Cerebellar cortex (tissue), 1 donor: ENCODE measurements around the gene AOC1.

Source experiments
- DNase-seq: peaks from one replicate; pipeline ENCODE4 v3.0.0-alpha.2; 2015; ENCODE audit warnings: low spot score

The AOC1 gene

DNA sequence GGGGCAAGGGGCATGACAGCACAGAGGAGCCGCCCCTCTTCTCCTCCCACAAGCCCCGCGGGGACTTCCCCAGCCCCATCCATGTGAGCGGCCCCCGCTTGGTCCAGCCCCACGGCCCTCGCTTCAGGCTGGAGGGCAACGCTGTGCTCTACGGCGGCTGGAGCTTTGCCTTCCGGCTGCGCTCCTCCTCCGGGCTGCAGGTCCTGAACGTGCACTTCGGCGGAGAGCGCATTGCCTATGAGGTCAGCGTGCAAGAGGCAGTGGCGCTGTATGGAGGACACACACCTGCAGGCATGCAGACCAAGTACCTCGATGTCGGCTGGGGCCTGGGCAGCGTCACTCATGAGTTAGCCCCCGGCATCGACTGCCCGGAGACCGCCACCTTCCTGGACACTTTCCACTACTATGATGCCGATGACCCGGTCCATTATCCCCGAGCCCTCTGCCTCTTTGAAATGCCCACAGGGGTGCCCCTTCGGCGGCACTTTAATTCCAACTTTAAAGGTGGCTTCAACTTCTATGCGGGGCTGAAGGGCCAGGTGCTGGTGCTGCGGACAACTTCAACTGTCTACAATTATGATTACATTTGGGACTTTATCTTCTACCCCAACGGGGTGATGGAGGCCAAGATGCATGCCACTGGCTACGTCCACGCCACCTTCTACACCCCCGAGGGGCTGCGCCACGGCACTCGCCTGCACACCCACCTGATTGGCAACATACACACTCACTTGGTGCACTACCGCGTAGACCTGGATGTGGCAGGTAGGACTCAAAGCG is 5.1 kb downstream of the AOC1 start:
- no peak for DNase-seq

DNA sequence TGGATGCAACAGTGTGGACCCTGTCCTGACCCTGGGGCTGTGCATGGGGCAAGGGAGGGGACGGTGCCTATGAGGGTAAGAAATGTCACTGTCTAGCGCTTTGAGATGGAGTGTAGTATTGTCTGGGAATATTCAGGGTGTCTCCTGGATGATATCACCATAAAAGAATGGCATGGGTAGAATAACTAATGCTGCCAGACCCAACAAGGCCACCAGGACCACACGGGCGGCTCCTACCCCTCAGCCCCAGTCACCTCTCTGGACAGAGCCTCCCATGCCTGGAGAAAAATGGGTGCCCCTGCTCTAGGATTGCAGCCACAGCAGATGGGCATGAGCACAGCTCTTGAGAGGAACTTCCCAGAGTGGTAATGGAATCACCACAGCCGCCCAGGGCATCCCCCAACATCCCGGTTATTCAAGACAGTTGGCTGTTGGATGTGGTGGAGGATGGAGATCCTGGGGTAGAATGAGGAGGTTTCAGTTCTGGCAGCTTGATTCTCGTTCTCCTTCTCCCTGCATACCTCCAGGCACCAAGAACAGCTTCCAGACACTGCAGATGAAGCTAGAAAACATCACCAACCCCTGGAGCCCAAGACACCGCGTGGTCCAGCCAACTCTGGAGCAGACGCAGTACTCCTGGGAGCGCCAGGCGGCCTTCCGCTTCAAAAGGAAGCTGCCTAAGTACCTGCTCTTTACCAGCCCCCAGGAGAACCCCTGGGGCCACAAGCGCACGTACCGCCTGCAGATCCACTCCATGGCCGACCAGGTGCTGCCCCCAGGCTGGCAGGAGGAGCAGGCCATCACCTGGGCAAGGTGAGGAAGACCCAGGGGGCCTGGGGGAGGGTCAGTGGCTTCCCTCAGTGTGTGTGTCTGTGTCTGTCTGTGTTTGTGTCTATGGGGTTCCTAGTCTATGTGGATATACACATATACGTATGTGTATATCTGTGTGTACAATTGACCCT is 6.2 kb downstream of the AOC1 start:
- DNase-seq, result no peak

DNA sequence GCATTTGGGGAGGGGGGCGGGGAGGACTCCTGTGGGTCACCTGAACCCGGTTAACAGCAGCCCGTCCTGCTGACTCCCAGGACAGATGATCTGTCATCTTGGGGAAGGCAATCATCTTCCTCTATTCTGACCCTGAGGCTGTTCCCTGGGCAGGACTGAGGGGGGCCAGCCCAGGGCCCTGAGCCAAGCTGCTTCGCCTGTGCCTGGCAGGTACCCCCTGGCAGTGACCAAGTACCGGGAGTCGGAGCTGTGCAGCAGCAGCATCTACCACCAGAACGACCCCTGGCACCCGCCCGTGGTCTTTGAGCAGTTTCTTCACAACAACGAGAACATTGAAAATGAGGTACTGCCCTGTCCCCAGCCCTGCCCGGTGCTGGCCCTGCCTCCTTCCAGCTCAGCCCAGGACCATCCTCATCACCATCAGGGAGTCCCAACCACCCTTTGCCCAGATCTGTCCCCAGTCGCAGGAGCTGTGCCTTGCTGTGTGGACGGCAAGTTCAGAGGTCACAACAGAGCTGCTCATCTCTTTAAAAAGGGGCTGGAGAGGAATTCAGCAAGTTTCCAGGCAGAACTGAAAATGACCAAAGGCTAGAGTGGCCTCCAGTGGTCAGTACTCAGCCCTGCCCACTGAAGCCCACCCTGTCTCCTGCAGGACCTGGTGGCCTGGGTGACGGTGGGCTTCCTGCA is 8.1 kb downstream of the AOC1 start:
- DNase-seq, result no peak

DNA sequence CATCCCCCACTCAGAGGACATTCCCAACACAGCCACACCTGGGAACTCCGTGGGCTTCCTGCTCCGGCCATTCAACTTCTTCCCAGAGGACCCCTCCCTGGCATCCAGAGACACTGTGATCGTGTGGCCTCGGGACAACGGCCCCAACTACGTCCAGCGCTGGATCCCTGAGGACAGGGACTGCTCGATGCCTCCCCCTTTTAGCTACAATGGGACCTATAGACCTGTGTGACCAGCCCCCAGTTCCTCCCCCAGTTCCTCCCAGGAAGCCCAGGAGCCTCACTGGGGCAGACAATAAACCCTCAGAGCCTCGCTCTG is 8.6 kb downstream of the AOC1 start:
- DNase-seq, result no peak

DNA sequence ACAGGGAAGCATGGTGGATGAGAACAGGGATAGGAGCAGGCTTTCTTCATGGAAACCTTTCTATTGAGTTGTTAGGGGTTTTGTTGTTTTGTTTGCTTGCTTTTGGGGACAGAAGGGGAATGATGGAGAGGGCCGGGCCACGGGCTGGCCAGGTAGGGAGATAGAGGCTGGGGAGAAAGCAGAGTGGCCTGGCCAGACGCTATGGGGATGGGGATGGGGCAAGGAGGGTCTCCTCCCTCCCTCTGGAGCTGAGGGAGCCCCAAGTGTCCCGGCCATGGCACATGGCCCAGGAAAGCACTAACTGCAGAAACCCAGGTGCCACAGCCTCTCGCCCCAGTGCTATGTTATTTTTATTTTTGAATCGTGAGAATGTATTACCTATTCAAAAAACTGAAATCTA is 10.0 kb downstream of the AOC1 start:
- no peak for DNase-seq

DNA sequence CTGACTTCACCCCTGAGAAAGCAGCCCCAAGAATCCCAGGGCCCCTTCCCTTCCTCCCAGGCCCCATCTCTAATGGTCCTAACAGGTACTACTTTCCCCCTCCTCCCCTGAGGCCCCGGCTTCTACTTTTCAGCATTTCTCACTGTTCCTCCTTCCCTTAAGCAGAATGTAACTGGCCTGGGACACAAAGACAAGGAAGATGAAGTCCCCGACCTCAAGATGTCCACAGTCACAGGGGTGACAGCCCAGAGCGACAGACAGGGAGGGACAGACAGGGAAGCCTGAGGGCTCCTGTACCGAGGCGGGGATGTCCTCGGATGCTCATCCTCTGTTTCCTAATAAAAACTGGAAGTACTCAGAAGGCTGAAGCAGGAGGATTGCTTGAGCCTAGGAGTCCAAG is 11.6 kb downstream of the AOC1 start:
- DNase-seq, result no peak

DNA sequence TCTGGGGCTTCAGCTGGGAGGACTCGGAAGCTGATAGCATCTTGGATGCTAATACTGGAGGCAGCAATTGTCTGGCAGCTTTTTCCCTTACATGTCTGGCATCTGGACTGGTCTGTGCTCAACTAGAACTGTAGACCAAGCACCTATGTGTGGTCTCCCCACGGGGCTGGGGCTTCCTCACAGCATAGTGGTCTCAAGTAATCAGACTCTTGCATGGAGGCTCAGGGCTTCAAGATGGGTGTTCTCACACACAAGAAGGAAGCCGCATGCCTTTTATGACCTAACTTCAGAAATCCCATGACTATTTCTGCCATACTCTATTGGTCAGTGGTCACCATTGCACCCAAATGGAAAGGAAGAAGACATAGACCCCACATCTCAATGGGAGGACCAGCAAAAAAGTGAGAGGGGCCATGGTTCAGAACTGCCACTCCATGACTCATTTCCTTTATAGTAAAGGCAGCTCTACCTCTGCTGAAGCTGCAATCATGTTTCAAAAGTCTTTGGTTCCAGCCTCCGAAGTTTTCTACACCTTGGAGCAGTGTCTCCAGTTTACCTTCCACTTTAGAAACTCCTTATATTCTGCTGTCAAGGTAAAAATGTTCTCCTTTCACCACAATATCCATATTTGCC is 14.7 kb downstream of the AOC1 start:
- no peak for DNase-seq

DNA sequence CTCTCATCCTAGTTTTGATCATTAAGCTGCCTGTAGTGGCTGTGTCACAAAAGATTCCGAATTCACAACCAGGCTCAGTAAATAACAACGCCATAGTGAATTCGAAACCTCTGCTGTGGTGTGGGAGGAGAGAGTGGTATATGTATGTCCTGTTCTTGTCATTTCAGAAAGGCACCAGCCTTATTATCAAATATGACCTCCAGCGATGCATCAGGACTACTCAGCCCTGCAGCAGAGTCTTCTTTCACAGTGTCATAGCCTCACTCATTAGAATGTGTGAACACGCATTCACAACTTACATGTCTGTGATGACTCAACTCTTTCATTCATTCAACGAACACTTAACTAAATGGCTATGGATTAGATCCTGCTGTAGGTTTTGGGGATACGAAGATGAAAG is 15.3 kb downstream of the AOC1 start:
- DNase-seq, result no peak

DNA sequence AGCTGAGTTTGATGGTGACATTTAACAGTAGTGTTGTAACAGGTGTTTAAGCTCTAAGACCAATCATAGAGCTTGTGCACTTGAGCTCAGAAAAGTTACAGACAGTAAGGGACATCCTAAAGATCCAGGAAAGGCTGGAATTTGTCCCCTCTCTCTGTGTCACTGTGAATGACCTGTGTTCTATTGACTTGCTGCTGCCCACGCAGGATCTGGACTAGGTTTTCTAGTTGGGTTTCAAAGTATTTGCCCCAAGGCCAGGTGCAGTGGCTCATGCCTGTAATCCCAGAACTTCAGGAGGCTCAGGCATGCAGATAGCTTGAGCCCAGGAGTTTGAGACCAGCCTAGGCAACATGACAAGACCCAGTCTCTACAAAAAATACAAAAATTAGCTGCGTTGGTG is 17.1 kb downstream of the AOC1 start:
- no peak for DNase-seq

DNA sequence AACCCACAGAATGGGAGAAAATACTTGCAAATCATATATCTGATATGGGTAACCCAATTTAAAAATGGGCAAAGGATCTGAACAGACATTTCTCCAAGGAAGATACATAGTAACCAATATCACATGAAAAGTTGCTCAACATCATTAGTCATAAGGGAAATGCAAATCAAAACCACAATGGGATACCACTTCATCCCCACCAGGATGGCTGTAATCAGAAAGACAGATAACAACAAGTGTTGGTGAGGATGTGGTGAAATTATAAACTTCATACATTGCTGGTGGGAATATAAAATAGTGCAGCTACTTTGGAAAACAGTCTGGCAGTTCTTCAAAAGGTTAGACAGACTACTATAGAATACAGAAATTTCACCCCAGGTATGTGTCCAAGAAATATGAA is 19.3 kb downstream of the AOC1 start:
- no peak for DNase-seq

DNA sequence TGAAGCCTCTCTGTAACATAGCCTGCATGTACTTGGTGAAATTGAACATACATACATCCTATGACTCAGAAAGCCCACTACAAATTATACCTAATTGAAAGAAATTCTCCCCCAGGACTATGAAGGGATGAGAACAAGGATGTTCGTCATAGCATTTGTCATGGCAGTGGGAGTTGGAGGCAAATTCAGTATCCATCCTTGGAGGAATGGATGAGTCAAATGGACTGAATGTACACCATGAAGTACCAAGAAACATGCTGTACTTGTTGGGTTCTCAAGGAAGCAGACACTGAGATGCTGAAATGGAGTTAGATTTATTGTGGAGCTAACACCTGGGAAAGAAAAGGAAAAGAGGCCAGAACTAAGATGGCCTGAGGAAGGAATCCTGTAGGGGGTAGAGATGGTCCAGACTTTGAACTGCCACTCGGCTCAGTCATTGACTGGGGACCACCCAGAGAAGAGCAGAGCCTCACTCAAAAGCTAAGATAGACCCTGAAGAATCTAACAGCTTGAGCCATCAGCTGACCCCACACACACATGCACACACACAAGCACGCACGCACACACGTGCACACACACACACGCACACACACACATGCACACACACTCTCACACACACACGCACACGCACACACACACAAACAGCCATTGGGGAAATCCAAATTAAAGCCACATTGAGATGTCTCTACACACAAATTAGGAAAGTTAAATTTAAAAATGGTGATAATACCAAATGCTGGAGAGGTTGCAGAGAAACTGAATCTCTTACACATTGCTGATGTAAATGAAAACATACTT is 22.3 kb downstream of the AOC1 start:
- no peak for DNase-seq

DNA sequence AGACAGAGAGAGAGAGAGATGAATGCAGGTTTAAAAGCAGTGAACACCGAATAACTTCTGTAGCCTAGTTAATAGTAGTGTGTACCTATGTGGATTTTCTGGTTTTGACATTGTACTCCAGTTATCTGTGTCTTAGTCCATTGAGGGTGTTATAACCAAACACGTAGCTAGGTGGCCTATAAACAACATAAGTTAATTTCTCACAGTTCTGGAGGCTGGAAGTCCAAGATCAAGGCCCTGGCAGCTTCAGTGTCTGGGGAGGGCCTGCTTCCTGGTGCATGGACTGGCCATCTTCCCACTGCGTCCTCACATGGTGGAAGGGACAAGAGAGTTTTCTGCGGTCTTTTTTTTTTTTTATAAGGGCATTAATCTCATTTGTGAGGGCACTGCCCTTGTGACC is 23.5 kb downstream of the AOC1 start:
- peak; percentile 3 for DNase-seq

DNA sequence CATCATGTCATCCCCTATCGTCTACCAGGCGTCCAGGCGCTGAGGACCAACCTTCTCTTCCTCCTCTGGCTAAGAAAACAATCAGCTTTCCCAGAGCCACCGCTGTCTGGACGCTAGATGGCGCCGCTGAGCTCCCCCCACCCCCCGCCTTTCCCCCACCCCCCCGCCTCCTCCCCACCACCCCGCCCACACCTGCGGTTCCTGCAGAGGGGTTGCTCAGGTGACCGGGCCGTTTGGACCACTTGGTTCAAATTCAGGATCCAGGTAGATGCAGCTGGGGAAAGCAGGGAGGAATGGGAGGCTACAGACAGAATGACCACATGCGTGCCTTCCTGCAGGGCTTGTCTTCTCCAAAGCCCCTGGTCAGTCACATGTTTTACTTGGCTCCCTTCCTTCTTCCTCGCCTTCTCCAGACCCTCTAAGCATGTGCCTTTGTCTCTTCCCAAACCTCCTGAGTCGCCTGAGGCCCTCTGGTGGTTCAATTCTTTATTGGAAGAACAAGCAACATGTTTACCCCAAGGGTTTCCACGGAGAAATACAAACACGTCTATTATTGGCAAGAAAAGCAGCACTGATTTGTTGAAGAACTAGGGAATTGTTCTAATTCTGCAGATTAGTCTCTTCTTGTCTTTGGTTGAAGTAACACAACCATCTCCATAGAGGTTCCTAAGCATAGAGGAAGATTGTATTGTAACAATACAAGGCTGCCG is 24.7 kb downstream of the AOC1 start:
- peak; percentile 84 for DNase-seq

DNA sequence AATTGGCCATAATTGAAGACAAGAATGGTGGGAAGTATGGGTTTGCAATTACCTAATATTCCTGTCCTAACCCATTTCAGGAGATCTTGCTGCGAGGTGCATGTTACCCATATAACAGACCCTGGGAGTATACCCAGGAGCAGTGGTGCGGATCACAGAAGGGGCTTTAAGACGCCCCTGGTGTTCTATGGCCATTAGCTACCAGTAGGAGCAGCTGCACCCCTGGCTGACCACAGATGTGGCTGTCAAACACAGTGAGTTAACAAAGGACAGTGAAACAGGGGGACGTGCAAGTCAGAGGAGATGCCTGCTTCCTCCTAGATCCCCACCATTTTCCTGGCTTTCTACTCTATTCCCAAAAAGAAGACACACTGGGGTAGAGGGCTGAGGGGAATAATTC is 25.2 kb downstream of the AOC1 start:
- DNase-seq, result no peak

DNA sequence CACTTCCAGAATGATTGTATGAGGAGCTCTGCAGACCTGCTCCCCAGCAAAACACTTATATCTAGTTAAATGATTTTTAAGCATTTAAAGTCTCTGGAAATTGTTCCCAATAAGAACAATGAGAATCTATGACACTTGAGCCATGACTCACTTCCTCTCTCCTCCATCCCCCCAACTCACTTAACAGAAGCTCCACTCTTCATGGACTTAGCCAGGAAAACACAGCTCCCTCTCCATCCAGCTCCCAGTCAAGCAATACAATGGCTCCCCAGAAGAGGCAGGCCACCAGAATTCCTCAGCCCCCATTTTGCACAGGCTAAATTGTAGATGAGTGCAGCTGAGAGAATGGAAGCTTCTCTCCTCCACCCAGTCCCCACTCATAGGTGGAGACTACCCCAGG is 27.0 kb downstream of the AOC1 start:
- DNase-seq, result no peak

DNA sequence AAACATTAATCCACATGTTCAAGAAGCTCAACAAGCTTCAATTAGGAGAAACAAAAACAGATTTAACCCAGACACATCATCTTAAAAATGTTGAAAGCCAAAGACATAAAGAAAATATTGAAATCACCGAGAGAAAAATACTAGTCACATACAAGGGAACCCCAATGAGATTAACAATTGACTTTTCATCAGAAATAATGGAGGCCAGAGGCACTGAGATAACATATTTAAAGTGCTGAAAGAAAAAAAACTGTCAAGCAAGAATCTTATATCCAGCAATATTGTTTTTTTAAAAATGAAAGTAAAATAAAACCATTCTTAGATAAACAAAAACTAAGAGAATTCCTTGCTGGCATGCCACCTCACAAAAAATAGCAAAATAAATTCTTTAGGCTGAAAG is 28.9 kb downstream of the AOC1 start:
- no peak for DNase-seq

DNA sequence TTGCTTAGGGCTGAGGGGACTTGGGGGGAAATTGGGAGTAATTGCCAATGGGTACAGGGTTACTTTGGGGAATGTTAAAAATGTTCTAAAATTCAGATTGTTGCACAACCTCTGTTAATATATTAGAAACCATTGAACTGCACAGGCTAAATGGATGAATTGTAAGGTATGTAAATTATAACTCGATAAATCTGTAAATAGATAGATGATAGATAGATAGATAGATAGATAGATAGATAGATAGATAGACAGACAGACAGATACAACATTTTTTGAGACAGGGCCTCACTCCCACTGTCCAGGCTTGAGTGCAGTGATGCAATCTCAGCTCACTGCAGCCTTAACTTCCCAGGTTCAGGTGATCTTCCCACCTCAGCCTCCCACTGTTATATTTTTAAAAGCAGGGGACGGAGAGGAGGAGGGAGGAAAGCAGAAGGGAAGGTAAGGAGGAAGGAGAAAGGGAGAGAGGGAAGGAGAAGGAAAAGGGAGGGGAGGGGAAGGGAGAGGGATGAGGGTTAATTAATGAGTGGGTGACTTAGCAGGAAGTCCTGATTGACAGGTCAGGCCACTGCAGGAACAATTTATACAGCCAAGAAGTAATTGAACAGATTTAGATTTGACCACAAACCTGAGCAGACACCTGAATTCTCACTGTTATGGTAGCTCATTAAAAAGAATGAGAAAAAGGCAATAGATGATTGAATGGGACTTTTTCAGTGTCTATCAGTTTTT is 38.7 kb downstream of the AOC1 start:
- DNase-seq, result no peak

DNA sequence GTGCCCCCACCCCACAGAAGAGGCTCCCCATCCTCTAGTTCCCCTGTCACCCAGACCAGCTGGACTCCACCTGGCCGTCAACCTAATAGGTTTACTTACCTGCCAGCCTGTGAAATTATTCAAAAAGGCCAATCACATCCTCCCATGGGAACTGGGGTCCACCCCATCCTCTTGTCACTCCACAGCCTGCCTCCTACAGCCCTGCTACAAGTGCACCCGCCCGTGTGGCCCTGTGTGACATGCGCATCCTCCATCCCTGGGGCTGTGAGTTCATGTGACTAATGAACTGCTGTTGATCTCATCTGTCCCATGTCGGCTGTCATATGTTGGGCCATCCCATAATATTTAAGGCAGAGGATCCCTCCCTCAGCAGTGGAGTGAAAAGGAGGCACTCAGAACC is 39.4 kb downstream of the AOC1 start:
- no peak for DNase-seq

DNA sequence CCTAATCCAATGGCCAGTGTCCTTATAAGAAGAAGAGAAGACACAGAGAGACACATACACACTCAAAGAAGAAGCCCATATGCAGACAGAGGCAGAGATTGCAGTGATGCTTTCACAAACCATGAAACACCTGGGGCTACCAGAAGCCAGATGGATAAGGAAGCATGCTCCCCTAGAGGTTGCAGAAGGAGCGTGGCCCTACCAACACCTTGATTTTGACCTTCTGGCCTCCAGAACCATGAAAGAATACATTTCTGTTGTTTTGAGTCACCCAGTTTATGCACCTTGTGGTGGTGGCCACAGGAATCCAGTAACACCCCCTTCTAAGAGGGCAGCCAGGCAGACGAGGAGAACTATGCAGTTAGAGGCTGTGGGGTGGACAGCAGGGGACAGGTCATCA is 43.5 kb downstream of the AOC1 start:
- no peak for DNase-seq

DNA sequence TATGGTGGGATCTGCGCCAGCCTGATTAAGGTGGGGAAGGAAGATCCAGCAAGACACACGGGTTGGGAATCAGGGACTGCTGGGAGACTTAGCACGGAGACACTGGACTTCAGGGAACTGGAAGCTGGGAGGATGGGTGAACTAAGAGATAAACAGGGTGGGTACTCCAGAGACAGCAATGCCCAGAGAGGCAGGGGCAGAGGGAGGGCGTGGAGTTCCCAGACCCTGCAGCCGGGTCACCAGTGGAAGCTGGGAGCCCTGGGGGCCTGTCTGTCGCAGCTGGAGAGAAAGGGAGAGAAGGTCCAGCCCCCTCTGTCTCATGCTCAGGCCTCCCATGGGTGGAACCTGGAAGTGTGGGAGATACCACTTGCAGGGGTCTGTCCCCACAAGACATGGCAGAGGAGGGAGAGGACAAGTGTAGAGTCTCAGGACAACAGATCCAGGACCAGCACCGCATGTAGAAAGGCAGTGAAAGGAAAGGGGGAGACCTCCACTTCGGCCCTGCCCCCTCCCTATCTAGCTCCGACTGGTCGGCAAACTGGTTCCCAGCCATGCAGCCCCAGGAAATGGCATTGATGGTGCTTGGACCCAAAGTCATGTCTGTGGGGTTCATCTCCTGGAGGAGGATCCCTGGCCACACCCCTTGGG is 44.4 kb downstream of the AOC1 start:
- DNase-seq, result no peak
